T-cell (primary cell): Measurements from ENCODE around the gene PPARGC1A. TPM values are rescaled to one million over a fixed set of nuclear protein-coding genes. Genes with fewer than 3 reads are reported as not detected.

ENCODE experiments used
- ATAC-seq, 4 experiments: fragments of 200-7000 bp in 3 of 4; fragments of 150-1000 bp in 1 of 4; cut with Tn5 transposase; replicated peaks in 1 of 4; 1 replicate in 3 of 4; 2 replicates in 1 of 4; pipeline ENCODE4 v1.10.0; 2021; ENCODE audit warnings: moderate library complexity in 3 of 4, mild to moderate bottlenecking in 2 of 4, moderate number of reproducible peaks in 1 of 4
- CTCF ChIA-PET, 2 donors: fragments of 300-600 bp; sonication (Branson Sonifier 250); formaldehyde crosslinking; loops; one replicate each; lab custom pipeline; 2022; ENCODE audit warnings: antibody characterized with exemption in 2 of 2; lab: Charles Lee
- POLR2A ChIA-PET, 2 donors: fragments of 300-600 bp; sonication (Branson Sonifier 250); formaldehyde crosslinking; loops; one replicate each; lab custom pipeline; 2022; ENCODE audit warnings: antibody characterized with exemption in 2 of 2; lab: Charles Lee
- DNase-seq, 35 experiments: peaks; one replicate each; pipeline versions ENCODE4 v3.0.0 to v3.0.0-alpha.2; 2013 to 2023
- H3K27ac ChIP-seq: one replicate; pipeline ENCODE4 v1.5.1; 2013; ENCODE audit warnings: low read length
- H3K27me3 ChIP-seq, 2 experiments: replicated peaks in 1 of 2; 1 replicate in 1 of 2; 2 replicates in 1 of 2; pipeline versions ENCODE4 v1.6.1 to v1.7.0; 2013; ENCODE audit warnings: low read length in 1 of 2, mixed read lengths in 1 of 2; ENCODE audit not compliant: control insufficient read depth in 2 of 2, insufficient read depth in 2 of 2; ENCODE audit errors: extremely low read depth in 1 of 2
- H3K36me3 ChIP-seq, 2 donors: 1 replicate in 1 of 2; 2 replicates in 1 of 2; pipeline versions ENCODE4 v1.6.1 to v1.7.0; 2013; ENCODE audit warnings: low read length in 1 of 2; ENCODE audit not compliant: control insufficient read depth in 2 of 2, insufficient read depth in 1 of 2; ENCODE audit errors: extremely low read depth in 1 of 2
- H3K4me1 ChIP-seq, 2 experiments: 1 replicate in 1 of 2; 2 replicates in 1 of 2; pipeline versions ENCODE4 v1.6.1 to v1.7.0; 2013; ENCODE audit warnings: low read length in 2 of 2, mixed read lengths in 1 of 2; ENCODE audit not compliant: insufficient read depth in 2 of 2, control insufficient read depth in 1 of 2; ENCODE audit errors: extremely low read depth in 1 of 2
- H3K4me3 ChIP-seq, 2 donors: 1 replicate in 1 of 2; 2 replicates in 1 of 2; pipeline versions ENCODE4 v1.5.1 to v1.7.0; 2013; ENCODE audit warnings: mild to moderate bottlenecking in 2 of 2, low read length in 1 of 2, moderate library complexity in 1 of 2; ENCODE audit not compliant: control insufficient read depth in 1 of 2; ENCODE audit errors: extremely low read depth in 1 of 2
- H3K9me3 ChIP-seq: 2 replicates; pipeline ENCODE4 v1.7.0; 2013
- H3K27ac Mint-ChIP-seq, 2 donors: one replicate each; pipeline ENCODE4 v1.8.0; 2020 to 2021; ENCODE audit warnings: mild to moderate bottlenecking in 2 of 2, mixed read lengths in 2 of 2
- H3K27me3 Mint-ChIP-seq, 2 donors: one replicate each; pipeline ENCODE4 v1.8.0; 2021 to 2022; ENCODE audit warnings: mixed read lengths in 2 of 2
- H3K36me3 Mint-ChIP-seq: one replicate; pipeline ENCODE4 v1.8.0; 2021; ENCODE audit warnings: mixed read lengths
- H3K4me1 Mint-ChIP-seq, 3 donors: one replicate each; pipeline ENCODE4 v1.8.0; 2020 to 2022; ENCODE audit warnings: mixed read lengths in 3 of 3, mild to moderate bottlenecking in 1 of 3
- H3K4me3 Mint-ChIP-seq, 3 donors: one replicate each; pipeline ENCODE4 v1.8.0; 2020 to 2022; ENCODE audit warnings: mild to moderate bottlenecking in 3 of 3, mixed read lengths in 3 of 3, moderate library complexity in 3 of 3
- H3K9me3 Mint-ChIP-seq, 3 donors: one replicate each; pipeline ENCODE4 v1.8.0; 2020 to 2022; ENCODE audit warnings: mixed read lengths in 3 of 3
- WGBS: methylation state at CpG from one replicate; pipeline ENCODE4 v1.1.5; 2013; ENCODE audit warnings: missing lambda C conversion rate; ENCODE audit not compliant: insufficient coverage; 5-methylcytosine and 5-hydroxymethylcytosine counted together
- total RNA-seq, 35 experiments: library from RNA in 6 of 35; stranded (reverse) in 6 of 35; fragments of 120-200 nt in 1 of 35; gene quantifications; one replicate each; pipeline versions ENCODE4 v1.2.1 to v1.2.4 and lab custom pipeline; 2013 to 2026

Gene PPARGC1A
- total RNA-seq, 5 donors from 2014 or later (not counting 1 experiment from before 2014, with no cell fraction given), result not detected

DNA sequence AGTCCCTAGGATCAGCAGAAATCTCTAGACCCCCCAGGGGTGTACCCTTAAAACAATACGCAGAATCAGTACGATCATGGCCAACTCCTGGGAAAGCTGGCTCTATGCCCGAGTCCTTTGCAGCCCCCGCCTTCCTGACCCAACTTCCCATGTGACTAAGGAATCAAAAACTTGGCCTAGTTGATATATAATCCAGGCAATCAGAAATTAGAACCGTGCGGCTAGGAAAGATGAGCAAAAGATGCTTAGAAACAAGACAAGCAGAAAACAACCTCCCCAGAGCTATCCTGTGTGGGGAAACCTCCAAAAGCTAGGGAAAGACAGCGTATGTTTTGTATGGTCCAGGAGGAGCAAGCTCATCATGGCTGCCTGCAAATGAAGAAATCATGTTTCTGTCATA, 110.0 kb downstream of the PPARGC1A start:
- no peaks in the 10 kb centered on the region for H3K4me1 ChIP-seq
- peaks cover 5 to 23% (median 9%) of the 10 kb centered on the region in 3 donors for H3K9me3 Mint-ChIP-seq
- no peaks in the 10 kb centered on the region for H3K27me3 Mint-ChIP-seq
- 85% methylated on average over 4 of the region's 7 CpGs for WGBS
- no peaks in the 10 kb centered on the region for H3K27me3 ChIP-seq
- DNase-seq (no peak), ATAC-seq (no peak)
- POLR2A ChIA-PET, result no interaction called here
- H3K27ac ChIP-seq, result no peak overlapping the region
- no peak overlapping the region for H3K27ac Mint-ChIP-seq
- CTCF ChIA-PET, result interaction anchor here in 1 of 2 donors (0.8 kb wide), 1 partner anchor 7 kb away, joined by 3 read pairs; no protein-coding TSS in a partner anchor
- no peaks in the 10 kb centered on the region for H3K9me3 ChIP-seq
- H3K36me3 Mint-ChIP-seq, result no peaks in the 10 kb centered on the region
- no peaks in the 10 kb centered on the region for H3K4me1 Mint-ChIP-seq
- H3K36me3 ChIP-seq, result no peaks in the 10 kb centered on the region
- H3K4me3 ChIP-seq, result no peak overlapping the region
- no peak overlapping the region for H3K4me3 Mint-ChIP-seq

GRCh38 chr4:23779422-23779821, 110.4 kb downstream of the PPARGC1A start:
- H3K27me3 ChIP-seq, result no peaks in the 10 kb centered on the region
- POLR2A ChIA-PET, result no interaction called here
- H3K27ac ChIP-seq, result no peak overlapping the region
- no peak overlapping the region for H3K4me3 Mint-ChIP-seq
- H3K4me1 ChIP-seq, result no peaks in the 10 kb centered on the region
- H3K9me3 ChIP-seq, result no peaks in the 10 kb centered on the region
- no peaks in the 10 kb centered on the region for H3K36me3 Mint-ChIP-seq
- WGBS, result 78% methylated on average over 6 of the region's 6 CpGs
- DNase-seq (no peak), ATAC-seq (no peak)
- H3K27ac Mint-ChIP-seq, result no peak overlapping the region
- H3K27me3 Mint-ChIP-seq, result no peaks in the 10 kb centered on the region
- CTCF ChIA-PET, result interaction anchor here in 1 of 2 donors (0.8 kb wide), 1 partner anchor 8 kb away, joined by 3 read pairs; no protein-coding TSS in a partner anchor
- peaks cover 5 to 23% (median 9%) of the 10 kb centered on the region in 3 donors for H3K9me3 Mint-ChIP-seq
- H3K4me1 Mint-ChIP-seq, result no peaks in the 10 kb centered on the region
- no peaks in the 10 kb centered on the region for H3K36me3 ChIP-seq
- no peak overlapping the region for H3K4me3 ChIP-seq

DNA sequence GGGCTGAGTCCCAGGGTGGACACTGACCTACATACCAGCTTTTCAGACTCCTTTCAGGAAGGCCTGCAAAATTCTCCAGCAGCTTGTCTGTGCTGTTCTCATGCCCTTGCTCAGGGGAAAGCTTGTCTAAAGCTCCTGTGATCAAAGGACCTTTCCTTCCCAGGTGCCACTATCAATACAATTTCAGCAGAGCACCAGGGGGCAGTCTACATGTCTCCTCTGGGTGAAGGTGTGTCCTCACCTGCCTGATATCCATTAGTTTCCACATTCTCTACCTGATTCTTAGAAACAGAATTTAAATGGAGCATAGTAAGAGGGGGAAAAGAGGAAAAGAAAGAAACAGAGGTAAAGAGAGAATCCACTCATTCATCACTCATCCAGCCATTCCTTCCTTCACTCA, 114.2 kb downstream of the PPARGC1A start:
- POLR2A ChIA-PET, result interaction anchor here in 1 of 2 donors (0.6 to 0.7 kb wide), 2 partner anchors 18 to 22 kb away, joined by 4 to 7 read pairs; no protein-coding TSS in a partner anchor
- H3K27me3 Mint-ChIP-seq, result no peaks in the 10 kb centered on the region

DNA sequence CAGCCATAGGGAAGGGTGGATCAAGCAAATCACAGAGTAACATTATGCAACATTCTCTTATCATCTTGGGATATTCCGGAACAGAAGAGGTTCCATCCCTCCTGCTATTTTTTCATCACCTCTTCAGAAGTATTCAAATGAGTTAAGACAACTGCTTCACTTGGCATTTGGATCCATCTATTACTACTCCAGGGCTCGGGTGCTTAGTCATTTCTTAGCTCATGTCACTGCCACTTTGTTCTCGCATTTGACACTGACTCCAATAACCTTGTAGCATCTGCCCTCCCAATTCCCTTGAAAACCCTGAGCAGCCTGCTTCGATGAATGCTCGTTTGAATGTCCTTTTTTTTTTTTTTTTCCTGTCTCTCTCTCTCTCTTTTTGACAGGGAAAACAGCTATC, 114.9 kb downstream of the PPARGC1A start:
- H3K36me3 Mint-ChIP-seq, result no peaks in the 10 kb centered on the region
- DNase-seq (no peak), ATAC-seq (no peak)

More for the DNA sequence above, 114.2 kb downstream of the PPARGC1A start:
- no peak overlapping the region for H3K27ac ChIP-seq
- no peaks in the 10 kb centered on the region for H3K9me3 ChIP-seq
- H3K27me3 ChIP-seq, result no peaks in the 10 kb centered on the region
- H3K36me3 ChIP-seq, result no peaks in the 10 kb centered on the region
- ATAC-seq, result no peak
- no peaks in the 10 kb centered on the region for H3K4me1 ChIP-seq
- Mint-ChIP-seq H3K4me1 (no peaks in the 10 kb centered on the region), H3K4me3 (no peak overlapping the region), H3K36me3 (no peaks in the 10 kb centered on the region), H3K27ac (no peak overlapping the region), H3K9me3 (peaks cover 0 to 10% (median under 1%) of the 10 kb centered on the region in 3 donors)
- H3K4me3 ChIP-seq, result no peak overlapping the region
- CTCF ChIA-PET, result no interaction called here
- no peak for DNase-seq

GRCh38 chr4:23773884-23774636, 115.8 kb downstream of the PPARGC1A start:
- Histone ChIP-seq H3K27me3 (no peaks in the 10 kb centered on the region), H3K4me3 (no peak overlapping the region), H3K36me3 (no peaks in the 10 kb centered on the region), H3K9me3 (no peaks in the 10 kb centered on the region), H3K4me1 (no peaks in the 10 kb centered on the region), H3K27ac (no peak overlapping the region)
- WGBS, result 10% methylated on average over 1 of the region's 2 CpGs
- ChIA-PET POLR2A (no interaction called here), CTCF (no interaction called here)
- Mint-ChIP-seq H3K4me3 (no peak overlapping the region), H3K9me3 (no peaks in the 10 kb centered on the region), H3K27ac (no peak overlapping the region), H3K27me3 (no peaks in the 10 kb centered on the region), H3K4me1 (no peaks in the 10 kb centered on the region), H3K36me3 (no peaks in the 10 kb centered on the region)
- ATAC-seq (no peak), DNase-seq (no peak)

More for the DNA sequence above, 114.9 kb downstream of the PPARGC1A start:
- Mint-ChIP-seq H3K9me3 (peaks cover 0 to 3% (median 0%) of the 10 kb centered on the region in 3 donors), H3K4me3 (no peak overlapping the region), H3K27me3 (no peaks in the 10 kb centered on the region), H3K27ac (no peak overlapping the region), H3K4me1 (no peaks in the 10 kb centered on the region)
- ChIA-PET CTCF (no interaction called here), POLR2A (interaction anchor here in 1 of 2 donors (0.6 to 0.7 kb wide), 2 partner anchors 19 to 21 kb away, joined by 4 to 7 read pairs; no protein-coding TSS in a partner anchor)
- no peak overlapping the region for H3K4me3 ChIP-seq
- no peaks in the 10 kb centered on the region for H3K36me3 ChIP-seq
- no peaks in the 10 kb centered on the region for H3K4me1 ChIP-seq
- H3K27me3 ChIP-seq, result no peaks in the 10 kb centered on the region
- no peaks in the 10 kb centered on the region for H3K9me3 ChIP-seq
- no peak overlapping the region for H3K27ac ChIP-seq
- 67% methylated on average over 4 of the region's 5 CpGs for WGBS

DNA sequence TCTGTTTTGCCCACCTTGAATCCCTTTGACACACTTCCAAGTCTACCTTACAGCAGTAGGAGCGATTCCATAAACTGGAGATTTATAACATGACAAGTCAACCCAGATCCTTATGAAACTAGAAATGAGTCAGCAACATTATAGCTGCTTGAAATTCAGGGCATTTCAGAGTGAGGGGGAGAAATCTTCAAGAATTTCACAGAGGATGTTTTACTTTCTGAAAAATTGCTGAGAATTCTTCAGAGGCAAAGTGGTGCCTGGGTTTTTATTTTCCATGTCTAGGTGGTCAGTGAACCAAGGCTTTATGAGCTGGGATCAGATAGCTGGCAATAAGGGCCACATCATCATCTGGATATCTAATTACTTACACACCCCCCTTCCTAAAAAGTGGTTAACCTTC, 119.8 kb downstream of the PPARGC1A start:
- Mint-ChIP-seq H3K4me3 (no peak overlapping the region), H3K27ac (no peak overlapping the region), H3K4me1 (no peaks in the 10 kb centered on the region), H3K36me3 (no peaks in the 10 kb centered on the region), H3K27me3 (no peaks in the 10 kb centered on the region), H3K9me3 (peaks cover 0 to 5% (median 0%) of the 10 kb centered on the region in 3 donors)
- no peaks in the 10 kb centered on the region for H3K27me3 ChIP-seq
- ChIA-PET POLR2A (no interaction called here), CTCF (interaction anchor here in 1 of 2 donors (0.7 kb wide), 1 partner anchor 16 kb away, joined by 4 read pairs; no protein-coding TSS in a partner anchor)
- H3K4me3 ChIP-seq, result no peak overlapping the region
- H3K36me3 ChIP-seq, result no peaks in the 10 kb centered on the region
- no CpG with 5 or more reads among the region's 1 CpG for WGBS
- H3K27ac ChIP-seq, result no peak overlapping the region
- H3K9me3 ChIP-seq, result no peaks in the 10 kb centered on the region
- no peak for ATAC-seq
- no peak for DNase-seq
- no peaks in the 10 kb centered on the region for H3K4me1 ChIP-seq
